Neural progenitor cell (in vitro differentiated cells): Measurements from ENCODE around the gene ATE1. TPM values are rescaled to one million over a fixed set of nuclear protein-coding genes. Genes with fewer than 3 reads are reported as not detected.

Experiments used
- DNase-seq: peaks from one replicate; pipeline ENCODE4 v3.0.0-alpha.2; 2016; ENCODE audit warnings: low spot score
- H2AFZ ChIP-seq: fragments of 200-600 bp; sonication (generic); replicated peaks from 2 replicates; pipeline ENCODE4 v1.6.1; 2016; ENCODE audit warnings: antibody characterized with exemption
- H3F3A ChIP-seq: fragments of 200-600 bp; sonication (generic); 2 replicates; pipeline ENCODE4 v1.6.1; 2016; ENCODE audit warnings: antibody characterized with exemption, low read depth
- H3K27ac ChIP-seq: fragments of 200-600 bp; sonication (generic); 2 replicates; pipeline ENCODE4 v1.5.1; 2016; ENCODE audit warnings: mild to moderate bottlenecking
- H3K27me3 ChIP-seq: fragments of 200-600 bp; sonication (generic); 2 replicates; pipeline ENCODE4 v1.6.1; 2016; ENCODE audit warnings: mild to moderate bottlenecking, moderate library complexity
- H3K36me3 ChIP-seq: fragments of 200-600 bp; sonication (generic); 2 replicates; pipeline ENCODE4 v1.5.1; 2016
- H3K4me1 ChIP-seq: fragments of 200-600 bp; sonication (generic); 2 replicates; pipeline ENCODE4 v1.6.1; 2016; ENCODE audit warnings: mixed run types
- H3K4me2 ChIP-seq: fragments of 200-600 bp; sonication (generic); 2 replicates; pipeline ENCODE4 v1.6.1; 2016
- H3K4me3 ChIP-seq: fragments of 200-600 bp; sonication (generic); 2 replicates; pipeline ENCODE4 v1.5.1; 2016
- H3K79me2 ChIP-seq: fragments of 200-600 bp; sonication (generic); 2 replicates; pipeline ENCODE4 v1.6.1; 2016; ENCODE audit warnings: low read depth
- H3K9ac ChIP-seq: fragments of 200-600 bp; sonication (generic); 2 replicates; pipeline ENCODE4 v1.6.1; 2016
- H3K9me3 ChIP-seq: fragments of 200-600 bp; sonication (generic); 2 replicates; pipeline ENCODE4 v1.5.1; 2016; ENCODE audit warnings: low read depth
- H4K20me1 ChIP-seq: fragments of 200-600 bp; sonication (generic); 2 replicates; pipeline ENCODE4 v1.6.1; 2016; ENCODE audit warnings: low read depth
- H3K27ac Mint-ChIP-seq: 3 replicates; pipeline ENCODE4 v1.8.0; 2021; ENCODE audit warnings: mixed read lengths
- H3K27me3 Mint-ChIP-seq: 2 replicates; pipeline ENCODE4 v1.8.0; 2022; ENCODE audit warnings: low read depth, mild to moderate bottlenecking, inconsistent platforms, moderate library complexity, mixed read lengths; ENCODE audit not compliant: insufficient read depth
- H3K36me3 Mint-ChIP-seq: 3 replicates; pipeline ENCODE4 v1.8.0; 2021; ENCODE audit warnings: mixed read lengths
- H3K4me1 Mint-ChIP-seq: 3 replicates; pipeline ENCODE4 v1.8.0; 2021; ENCODE audit warnings: mixed read lengths
- H3K4me3 Mint-ChIP-seq: 3 replicates; pipeline ENCODE4 v1.8.0; 2021; ENCODE audit warnings: mild to moderate bottlenecking, moderate library complexity, mixed read lengths
- H3K9me3 Mint-ChIP-seq: 3 replicates; pipeline ENCODE4 v1.8.0; 2020; ENCODE audit warnings: mixed read lengths
- EZH2 ChIP-seq: fragments of 200-600 bp; sonication (generic); IDR thresholded peaks from 2 replicates; pipeline ENCODE4 v1.6.1; 2017; ENCODE audit warnings: antibody characterized with exemption, mild to moderate bottlenecking, moderate library complexity
- EZH2phosphoT487 ChIP-seq: fragments of 200-600 bp; sonication (generic); IDR thresholded peaks from 2 replicates; pipeline ENCODE4 v1.6.1; 2017; ENCODE audit warnings: antibody characterized with exemption
- total RNA-seq: library from RNA; depleted of rRNA; stranded (reverse); fragments of >200 nt; gene quantifications from 2 replicates; pipeline ENCODE4 v1.2.3, GENCODE V29; 2015; ENCODE audit warnings: low replicate concordance
- TF ChIP-seq, protein P1 (sequence below): fragments of 200-600 bp; sonication (generic); IDR thresholded peaks from 2 replicates; pipeline ENCODE4 v1.5.1; 2017; ENCODE audit warnings: antibody characterized with exemption, mild to moderate bottlenecking

The ATE1 gene
- total RNA-seq, 1 donor from 2014 or later = 57.2 TPM

DNA sequence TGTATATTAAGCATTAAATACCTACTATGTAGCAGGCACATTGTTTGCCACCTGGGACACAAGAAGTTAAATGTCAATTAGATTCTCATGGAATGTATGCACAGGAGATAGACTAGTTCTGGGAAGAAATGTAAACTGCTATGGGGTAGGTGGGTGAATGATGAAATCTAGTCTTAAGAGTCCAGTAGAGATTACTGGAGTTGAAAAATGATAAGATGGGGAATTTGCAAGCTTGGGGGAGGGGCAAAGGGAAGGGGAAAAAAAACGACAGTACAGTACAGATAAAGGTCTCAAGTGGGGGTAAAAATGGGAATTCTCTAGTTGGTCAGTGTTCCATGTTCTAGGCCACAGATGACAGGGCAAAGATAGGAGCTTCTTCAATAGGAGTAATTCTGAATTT is 94.4 kb downstream of the ATE1 start:
- Mint-ChIP-seq H3K9me3 (peaks cover 2% of the 10 kb centered on the region), H3K27me3 (no peaks in the 10 kb centered on the region), H3K4me3 (no peak overlapping the region), H3K4me1 (no peaks in the 10 kb centered on the region), H3K36me3 (peaks cover 29% of the 10 kb centered on the region), H3K27ac (no peak overlapping the region)
- Histone ChIP-seq H3K27ac (no peak overlapping the region), H2AFZ (no peak overlapping the region), H3K36me3 (no peaks in the 10 kb centered on the region), H3K4me1 (no peaks in the 10 kb centered on the region), H3K9ac (no peak overlapping the region), H3K4me3 (no peak overlapping the region), H4K20me1 (no peaks in the 10 kb centered on the region), H3K4me2 (no peak overlapping the region), H3K9me3 (no peaks in the 10 kb centered on the region), H3K27me3 (no peaks in the 10 kb centered on the region), H3F3A (no peaks in the 10 kb centered on the region), H3K79me2 (no peaks in the 10 kb centered on the region)
- no peak for DNase-seq
- TF ChIP-seq, protein P1, sequence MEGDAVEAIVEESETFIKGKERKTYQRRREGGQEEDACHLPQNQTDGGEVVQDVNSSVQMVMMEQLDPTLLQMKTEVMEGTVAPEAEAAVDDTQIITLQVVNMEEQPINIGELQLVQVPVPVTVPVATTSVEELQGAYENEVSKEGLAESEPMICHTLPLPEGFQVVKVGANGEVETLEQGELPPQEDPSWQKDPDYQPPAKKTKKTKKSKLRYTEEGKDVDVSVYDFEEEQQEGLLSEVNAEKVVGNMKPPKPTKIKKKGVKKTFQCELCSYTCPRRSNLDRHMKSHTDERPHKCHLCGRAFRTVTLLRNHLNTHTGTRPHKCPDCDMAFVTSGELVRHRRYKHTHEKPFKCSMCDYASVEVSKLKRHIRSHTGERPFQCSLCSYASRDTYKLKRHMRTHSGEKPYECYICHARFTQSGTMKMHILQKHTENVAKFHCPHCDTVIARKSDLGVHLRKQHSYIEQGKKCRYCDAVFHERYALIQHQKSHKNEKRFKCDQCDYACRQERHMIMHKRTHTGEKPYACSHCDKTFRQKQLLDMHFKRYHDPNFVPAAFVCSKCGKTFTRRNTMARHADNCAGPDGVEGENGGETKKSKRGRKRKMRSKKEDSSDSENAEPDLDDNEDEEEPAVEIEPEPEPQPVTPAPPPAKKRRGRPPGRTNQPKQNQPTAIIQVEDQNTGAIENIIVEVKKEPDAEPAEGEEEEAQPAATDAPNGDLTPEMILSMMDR = no peak
- TF ChIP-seq EZH2 = no peak
- no peak for TF ChIP-seq EZH2phosphoT487

DNA sequence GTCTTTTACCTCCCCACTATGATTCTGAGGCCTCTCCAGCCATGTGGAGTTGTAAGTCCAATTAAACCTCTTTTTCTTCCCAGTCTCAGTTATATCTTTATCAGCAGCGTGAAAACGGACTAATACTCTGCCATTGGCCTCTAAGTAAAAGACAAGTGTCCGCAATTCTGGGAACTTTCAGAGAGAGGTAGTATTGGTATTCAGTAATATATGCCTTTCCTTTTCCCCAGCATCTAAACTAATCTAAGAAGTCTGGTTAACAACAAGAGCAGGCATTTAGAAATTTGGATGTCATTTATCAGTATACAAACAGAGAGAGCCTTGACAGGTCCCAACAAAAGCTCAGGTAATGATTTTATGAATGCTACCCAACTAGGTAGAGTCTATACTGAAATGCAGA is 95.2 kb downstream of the ATE1 start:
- H3K9me3 Mint-ChIP-seq = peaks cover 2% of the 10 kb centered on the region
- H3K36me3 ChIP-seq = no peaks in the 10 kb centered on the region
- H3K4me2 ChIP-seq = no peak overlapping the region
- peaks cover 36% of the 10 kb centered on the region for H3K36me3 Mint-ChIP-seq
- no peaks in the 10 kb centered on the region for H3K27me3 ChIP-seq
- no peak for DNase-seq
- no peaks in the 10 kb centered on the region for H3F3A ChIP-seq
- H3K4me3 ChIP-seq = no peak overlapping the region
- no peak overlapping the region for H3K4me3 Mint-ChIP-seq
- H3K9me3 ChIP-seq = no peaks in the 10 kb centered on the region
- H3K79me2 ChIP-seq = no peaks in the 10 kb centered on the region
- no peak overlapping the region for H2AFZ ChIP-seq
- no peaks in the 10 kb centered on the region for H3K27me3 Mint-ChIP-seq
- no peaks in the 10 kb centered on the region for H3K4me1 Mint-ChIP-seq
- no peak overlapping the region for H3K27ac Mint-ChIP-seq
- H3K9ac ChIP-seq = no peak overlapping the region
- TF ChIP-seq, protein P1 = no peak
- TF ChIP-seq EZH2phosphoT487 (no peak), EZH2 (no peak)
- no peak overlapping the region for H3K27ac ChIP-seq
- H4K20me1 ChIP-seq = no peaks in the 10 kb centered on the region
- H3K4me1 ChIP-seq = no peaks in the 10 kb centered on the region

DNA sequence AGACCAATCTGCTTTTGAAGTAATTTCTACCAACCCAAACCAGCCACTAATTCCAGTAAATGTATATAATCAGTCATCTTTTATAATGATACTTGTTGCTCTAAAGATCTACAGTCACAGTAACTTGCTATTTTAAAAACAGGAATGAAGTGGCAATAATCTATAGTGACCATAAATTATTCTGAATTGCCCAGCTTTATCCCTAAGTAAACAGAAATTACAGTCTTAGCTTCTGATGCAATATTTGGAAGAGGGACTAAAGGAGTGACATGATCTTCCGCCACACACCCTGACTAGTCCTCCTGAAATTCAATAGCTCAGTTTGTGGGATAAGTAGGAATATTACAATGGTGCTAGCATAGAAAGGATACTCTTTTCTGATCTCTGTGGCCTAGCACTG is 96.1 kb downstream of the ATE1 start:
- Mint-ChIP-seq H3K9me3 (peaks cover 2% of the 10 kb centered on the region), H3K27ac (no peak overlapping the region), H3K36me3 (peaks cover 40% of the 10 kb centered on the region), H3K27me3 (peaks cover 2% of the 10 kb centered on the region), H3K4me3 (no peak overlapping the region), H3K4me1 (no peaks in the 10 kb centered on the region)
- Histone ChIP-seq H3K27ac (no peak overlapping the region), H2AFZ (no peak overlapping the region), H3K9ac (no peak overlapping the region), H3F3A (peaks cover under 1% of the 10 kb centered on the region), H3K4me2 (no peak overlapping the region), H3K4me1 (no peaks in the 10 kb centered on the region), H3K9me3 (no peaks in the 10 kb centered on the region), H4K20me1 (no peaks in the 10 kb centered on the region), H3K4me3 (no peak overlapping the region), H3K36me3 (no peaks in the 10 kb centered on the region), H3K79me2 (no peaks in the 10 kb centered on the region), H3K27me3 (no peaks in the 10 kb centered on the region)
- TF ChIP-seq, protein P1 = no peak
- TF ChIP-seq EZH2phosphoT487 = no peak
- TF ChIP-seq EZH2 = no peak
- DNase-seq = no peak

DNA sequence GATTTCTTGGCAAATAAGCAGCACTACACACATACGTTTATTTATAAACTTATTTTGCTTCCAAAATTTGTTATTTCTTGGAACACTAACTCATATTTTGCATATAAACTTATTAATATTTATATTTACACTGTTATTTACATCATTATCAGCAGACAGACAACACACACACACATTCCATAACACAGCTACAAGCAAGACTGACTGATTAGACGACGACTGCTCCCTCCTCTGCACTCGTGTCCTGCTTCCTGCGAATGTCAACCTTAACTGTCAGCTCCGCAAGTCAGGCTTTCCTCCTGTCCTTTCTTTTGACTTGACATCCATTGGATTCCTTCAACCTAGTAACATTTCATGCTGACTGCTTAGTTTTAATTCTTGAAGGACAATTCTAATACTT is 96.6 kb downstream of the ATE1 start:
- H3F3A ChIP-seq = peaks cover 6% of the 10 kb centered on the region
- peaks cover 2% of the 10 kb centered on the region for H3K27me3 Mint-ChIP-seq
- no peak for DNase-seq
- no peaks in the 10 kb centered on the region for H3K36me3 ChIP-seq
- H2AFZ ChIP-seq = no peak overlapping the region
- peaks cover 2% of the 10 kb centered on the region for H3K9me3 Mint-ChIP-seq
- no peaks in the 10 kb centered on the region for H3K4me1 ChIP-seq
- no peaks in the 10 kb centered on the region for H3K79me2 ChIP-seq
- H3K27ac ChIP-seq = no peak overlapping the region
- peaks cover 42% of the 10 kb centered on the region for H3K36me3 Mint-ChIP-seq
- TF ChIP-seq, protein P1 = no peak
- TF ChIP-seq EZH2phosphoT487 (no peak), EZH2 (no peak)
- H3K27me3 ChIP-seq = no peaks in the 10 kb centered on the region
- H3K4me2 ChIP-seq = no peak overlapping the region
- H3K9me3 ChIP-seq = no peaks in the 10 kb centered on the region
- H3K4me1 Mint-ChIP-seq = no peaks in the 10 kb centered on the region
- no peak overlapping the region for H3K4me3 Mint-ChIP-seq
- H3K9ac ChIP-seq = no peak overlapping the region
- H3K27ac Mint-ChIP-seq = no peak overlapping the region
- no peaks in the 10 kb centered on the region for H4K20me1 ChIP-seq
- no peak overlapping the region for H3K4me3 ChIP-seq
